ENCODE measurements around the gene C3AR1.
"Not testable (repeated sequence)": the region's sequence is repeated elsewhere in the genome, so short reads cannot be mapped to it uniquely, and the experiment has no call there.

The C3AR1 gene

DNA sequence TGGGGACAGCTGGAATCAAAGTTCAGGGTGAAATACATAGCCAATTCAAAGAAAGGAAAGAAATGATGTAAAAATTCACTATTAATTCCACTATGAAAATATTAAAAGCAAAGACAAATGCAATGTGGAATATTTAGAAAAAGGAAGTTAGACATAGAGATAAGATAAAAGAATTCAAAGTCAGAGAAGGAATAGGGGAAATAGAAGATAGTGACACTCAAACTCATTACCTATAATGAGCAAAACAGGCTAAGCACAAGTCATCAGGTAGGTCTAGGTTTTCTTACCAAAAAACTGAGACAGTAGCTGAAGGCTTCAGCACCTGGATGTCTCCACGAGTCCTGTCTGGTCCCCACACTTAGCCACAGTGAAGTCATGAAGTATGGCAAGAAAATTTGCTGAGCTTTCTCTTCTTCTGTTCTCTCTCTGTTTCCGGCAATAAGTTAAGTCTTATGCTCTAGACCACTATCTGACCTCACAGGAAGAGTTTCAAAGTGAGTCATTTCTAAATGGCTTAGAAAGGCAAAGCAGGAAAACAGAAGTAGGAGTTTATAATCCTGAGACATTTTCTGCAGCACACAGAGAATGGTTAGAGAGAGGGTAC lies at the start of gene C3AR1:
C3AR1 (minus strand) TSS at position 369 of the 604 bp plus-strand sequence. CDS start 6,174 bp downstream, outside the sequence.
- no peak within 1 kb of the TSS for H3K4me3 ChIP-seq (ENCODE audit: low read depth, low read length)
- no peak for TF ChIP-seq CTCF (IDR thresholded peaks at IDR 0.05; ENCODE audit: low read depth, low read length, missing control alignments)
- no peak for DNase-seq (ENCODE audit: low read depth)

DNA sequence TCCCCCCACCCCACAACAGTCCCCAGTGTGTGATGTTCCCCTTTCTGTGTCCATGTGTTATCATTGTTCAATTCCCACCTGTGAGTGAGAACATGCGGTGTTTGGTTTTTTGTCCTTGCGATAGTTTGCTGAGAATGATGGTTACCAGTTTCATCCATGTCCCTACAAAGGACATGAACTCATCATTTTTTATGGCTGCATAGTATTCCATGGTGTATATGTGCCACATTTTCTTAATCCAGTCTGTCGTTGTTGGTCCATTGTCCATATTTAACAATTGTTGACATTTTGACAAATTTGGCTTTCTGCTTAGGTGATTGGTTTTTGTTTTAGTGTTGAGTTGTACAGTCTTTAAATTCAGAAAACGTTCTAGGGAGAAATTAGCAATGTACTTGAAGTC lies 47.0 kb upstream of the C3AR1 start:
- not testable (repeated sequence) for H3K4me3 ChIP-seq (ENCODE audit: low read depth, low read length); DNase-seq (ENCODE audit: low read depth)

- no peak overlapping the region for H3K4me3 ChIP-seq (ENCODE audit: low read depth, low read length)
- peak; percentile 56 for DNase-seq (ENCODE audit: low read depth)
- peak; percentile 91 for TF ChIP-seq CTCF (IDR thresholded peaks at IDR 0.05; ENCODE audit: low read depth, low read length, missing control alignments)
These were observed 42.7 kb upstream of the C3AR1 start for GRCh38 chr12:8108808-8109398.

DNA sequence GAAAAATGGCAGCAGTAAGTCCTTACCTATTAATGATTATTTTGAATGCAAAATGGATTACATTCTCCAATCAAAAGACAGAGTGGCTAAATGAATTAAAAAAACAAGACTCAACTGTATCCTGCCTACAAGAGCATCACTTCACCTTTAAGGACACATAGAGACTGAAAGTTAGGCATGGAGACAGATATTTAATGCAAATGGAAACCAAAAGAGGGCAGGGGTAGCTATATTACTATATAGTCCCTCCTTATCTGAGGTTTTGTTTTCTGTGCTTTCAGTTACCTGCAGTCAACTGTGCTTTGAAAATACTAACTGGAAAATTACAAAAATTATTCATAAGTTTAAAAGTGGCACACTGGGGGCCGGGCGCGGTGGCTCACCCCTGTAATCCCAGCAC lies 33.1 kb upstream of the C3AR1 start:
- no peak for TF ChIP-seq CTCF (IDR thresholded peaks at IDR 0.05; ENCODE audit: low read depth, low read length, missing control alignments)
- no peak for DNase-seq (ENCODE audit: low read depth)
- no peak overlapping the region for H3K4me3 ChIP-seq (ENCODE audit: low read depth, low read length)

DNA sequence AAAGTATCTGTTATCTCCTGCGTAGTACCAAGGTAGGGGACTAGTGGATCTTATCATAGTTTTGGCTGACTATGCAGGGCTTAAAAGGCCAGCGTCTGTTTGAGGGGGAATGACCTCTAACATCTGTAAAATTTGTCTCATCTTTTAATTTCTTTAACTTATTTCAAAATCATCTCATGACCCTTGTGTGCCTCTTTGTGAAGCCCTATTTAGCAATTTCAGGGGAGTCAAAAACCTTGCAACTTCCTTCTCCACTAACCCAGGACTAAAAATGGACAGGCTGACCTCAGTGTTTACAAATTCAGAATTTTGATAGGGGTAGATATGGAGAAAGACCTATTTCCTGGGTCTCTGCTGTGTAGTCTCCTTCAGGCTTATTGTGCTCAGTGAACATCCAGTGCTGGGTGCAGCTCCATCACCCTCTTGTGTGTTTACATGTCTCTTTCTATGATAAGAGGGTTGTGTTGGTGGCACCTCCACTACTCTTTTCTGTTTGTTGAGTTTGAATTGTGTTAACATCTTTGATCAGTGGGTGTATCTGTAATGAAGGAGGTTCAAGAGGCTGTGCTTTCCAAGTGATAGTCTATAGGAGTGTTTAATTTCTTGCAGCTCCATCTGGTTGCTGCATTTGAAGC lies 30.2 kb upstream of the C3AR1 start:
- no peak for DNase-seq (ENCODE audit: low read depth)
- H3K4me3 ChIP-seq (ENCODE audit: low read depth, low read length): no peak overlapping the region
- no peak for TF ChIP-seq CTCF (IDR thresholded peaks at IDR 0.05; ENCODE audit: low read depth, low read length, missing control alignments)

DNA sequence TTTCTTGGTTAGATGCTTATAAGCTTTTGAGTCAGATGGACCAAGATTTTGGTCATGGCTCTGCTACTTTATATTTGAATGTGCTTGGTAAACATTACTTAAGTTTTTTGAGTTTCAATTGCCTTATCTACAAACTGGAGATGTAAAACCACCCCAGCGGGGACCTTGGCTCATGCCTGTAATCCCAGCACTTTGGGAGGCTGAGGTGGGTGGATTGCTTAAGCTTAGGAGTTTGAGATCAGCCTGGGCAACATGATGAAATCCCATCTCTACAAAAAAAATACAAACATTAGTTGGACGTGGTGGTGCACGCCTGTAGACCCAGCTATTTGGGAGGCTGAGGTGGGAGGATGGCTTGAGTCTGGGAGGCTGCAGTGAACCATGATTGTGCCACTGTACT lies 27.1 kb upstream of the C3AR1 start:
- DNase-seq (ENCODE audit: low read depth): no peak
- TF ChIP-seq CTCF (IDR thresholded peaks at IDR 0.05; ENCODE audit: low read depth, low read length, missing control alignments): no peak
- H3K4me3 ChIP-seq (ENCODE audit: low read depth, low read length): no peak overlapping the region

DNA sequence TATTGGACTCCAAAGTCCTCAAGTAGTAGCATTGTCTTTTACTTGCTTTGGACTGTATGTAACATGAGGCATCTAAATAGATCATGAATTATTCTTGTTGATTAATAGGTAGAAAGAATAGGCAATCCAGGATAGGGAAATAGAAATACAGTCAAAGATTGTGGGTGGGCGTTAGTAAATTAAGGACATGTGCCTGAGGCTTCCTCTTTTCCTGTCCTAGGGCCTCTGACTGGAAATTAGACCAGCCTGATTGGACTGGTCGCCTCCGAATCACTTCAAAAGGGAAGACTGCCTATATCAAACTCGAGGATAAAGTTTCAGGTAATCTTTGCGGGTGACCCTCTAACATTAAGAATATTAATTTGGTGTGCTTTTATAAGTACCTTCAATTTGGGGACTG lies 23.6 kb upstream of the C3AR1 start:
- no peak for DNase-seq (ENCODE audit: low read depth)
- no peak for TF ChIP-seq CTCF (IDR thresholded peaks at IDR 0.05; ENCODE audit: low read depth, low read length, missing control alignments)
- H3K4me3 ChIP-seq (ENCODE audit: low read depth, low read length): no peak overlapping the region

DNA sequence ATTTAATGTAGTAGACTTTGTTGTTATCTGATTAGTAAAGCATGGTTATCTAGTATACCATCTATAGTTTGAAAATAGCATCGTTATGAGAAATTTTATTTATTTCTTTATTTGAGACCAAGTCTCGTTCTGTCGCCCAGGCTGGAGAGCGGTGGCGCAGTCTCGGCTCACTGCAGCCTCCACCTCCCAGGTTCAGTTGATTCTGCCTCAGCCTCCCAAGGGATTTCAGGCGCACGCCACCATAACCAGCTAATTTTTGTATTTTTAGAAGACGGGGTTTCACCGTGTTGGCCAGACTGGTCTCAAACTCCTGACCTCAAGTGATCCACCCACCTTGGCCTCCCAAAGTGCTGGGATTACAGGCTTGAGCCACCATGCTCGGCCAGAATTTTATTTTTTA lies 23.1 kb upstream of the C3AR1 start:
- H3K4me3 ChIP-seq (ENCODE audit: low read depth, low read length): not testable (repeated sequence)

More for the DNA sequence above, 23.1 kb upstream of the C3AR1 start:
- not testable (repeated sequence) for DNase-seq (ENCODE audit: low read depth)

Data from GM12864 (cell line).